K562 treated with DMSO at 1 percent for 4 hours (cell line): ENCODE data around the gene KISS1R. TPM values are rescaled to one million over a fixed set of nuclear protein-coding genes. Genes with fewer than 3 reads are reported as not detected.

Experiments used
- total RNA-seq: library from RNA; unstranded; fragments of 300-600 nt; gene quantifications from 2 replicates; pipeline ENCODE4 v1.2.3, GENCODE V29; 2022; ENCODE audit not compliant: insufficient read depth

The KISS1R gene
- total RNA-seq = 3.7 and 5.8 TPM in 2 replicates

GRCh38 chr19:917323-918151 is at the start of gene KISS1R:
KISS1R (plus strand) TSS chr19:917333; CDS start chr19:917503, 170 bp downstream.

DNA sequence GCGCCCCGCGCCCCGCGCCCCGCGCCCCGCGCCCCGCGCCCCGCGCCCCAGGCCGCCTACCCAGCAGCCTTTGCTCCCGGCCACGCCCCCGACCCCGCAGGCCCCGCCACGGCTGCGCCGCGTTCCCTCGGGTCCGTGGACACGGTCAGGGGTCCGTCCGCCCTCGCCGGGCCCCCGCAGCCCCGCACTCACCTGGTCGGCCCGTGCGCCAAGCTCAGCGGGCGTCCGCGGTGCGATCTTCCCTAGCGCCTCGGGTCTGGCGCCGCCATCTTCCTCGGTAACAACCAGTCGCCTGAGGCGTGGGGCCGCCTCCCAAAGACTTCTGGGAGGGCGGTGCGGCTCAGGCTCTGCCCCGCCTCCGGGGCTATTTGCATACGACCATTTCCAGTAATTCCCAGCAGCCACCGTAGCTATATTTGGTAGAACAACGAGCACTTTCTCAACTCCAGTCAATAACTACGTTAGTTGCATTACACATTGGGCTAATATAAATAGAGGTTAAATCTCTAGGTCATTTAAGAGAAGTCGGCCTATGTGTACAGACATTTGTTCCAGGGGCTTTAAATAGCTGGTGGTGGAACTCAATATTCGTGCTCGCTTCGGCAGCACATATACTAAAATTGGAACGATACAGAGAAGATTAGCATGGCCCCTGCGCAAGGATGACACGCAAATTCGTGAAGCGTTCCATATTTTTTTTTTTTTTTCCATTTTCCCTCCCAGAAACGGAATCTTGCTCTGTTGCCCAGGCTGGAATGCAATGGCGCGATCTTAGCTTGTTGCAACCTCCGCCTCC is 24.0 kb upstream of the KISS1R start, which contains the start of the genes MED16 and RNU6-9:
Gene MED16 (minus strand): TSS at position 294 of the 796 bp plus-strand sequence. CDS start 2,056 bp downstream, outside the sequence.
Gene RNU6-9 (plus strand): TSS at position 591 of the 796 bp plus-strand sequence.

DNA sequence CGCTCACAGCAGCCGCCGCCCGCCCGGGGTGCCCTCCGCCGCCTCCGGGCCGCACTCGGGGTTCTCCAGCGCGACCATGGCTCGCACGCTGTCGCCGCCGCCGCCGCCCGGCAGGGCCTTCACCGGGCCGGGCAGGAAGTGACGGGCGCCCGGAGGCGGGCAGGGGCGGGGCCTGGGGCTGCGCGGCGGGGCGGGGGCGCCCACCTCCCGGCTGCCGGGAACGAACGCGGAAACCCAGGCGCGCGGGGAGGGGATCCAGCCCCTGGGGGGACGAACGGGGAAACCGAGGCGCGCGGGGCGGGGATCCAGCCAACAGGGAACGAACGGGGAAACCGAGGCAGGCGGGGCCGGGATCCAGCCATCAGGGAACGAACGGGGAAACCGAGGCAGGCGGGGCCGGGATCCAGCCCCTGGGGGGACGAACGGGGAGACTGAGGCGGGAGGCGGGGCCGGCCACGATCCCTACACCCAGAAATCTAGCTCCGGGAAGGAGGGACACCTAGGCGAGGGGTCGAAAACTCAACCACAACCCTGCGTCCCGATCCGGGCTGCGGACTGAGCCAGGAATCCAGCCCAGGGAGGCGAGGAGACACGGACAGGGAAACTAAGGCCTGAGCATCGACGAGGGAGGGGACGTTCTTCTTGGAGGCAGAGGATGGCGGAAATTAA is 3.9 kb upstream of the KISS1R start, which contains the start of gene R3HDM4:
Gene R3HDM4 (minus strand): TSS at position 140 of the 669 bp plus-strand sequence. CDS start 62 bp downstream, at position 78.

GRCh38 chr19:925526-926322 is 8.6 kb downstream of the KISS1R start, which contains the start of gene ARID3A:
ARID3A (plus strand) TSS chr19:926035; CDS start chr19:929529, 3,494 bp downstream.

Other genes starting within 250 kb of the KISS1R start
- gene FSTL3, start 240.9 kb upstream of the KISS1R start, total RNA-seq = 4.9 and 8.9 TPM in 2 replicates
- 55.9 and 66.7 TPM in 2 replicates for gene PRSS57, start 221.9 kb upstream of the KISS1R start, total RNA-seq
- 12.2 and 17.7 TPM in 2 replicates for gene PALM, start 208.4 kb upstream of the KISS1R start, total RNA-seq
- gene MISP, start 166.2 kb upstream of the KISS1R start, total RNA-seq = not detected in 2 replicates
- 358 and 442 TPM in 2 replicates for gene PTBP1, start 119.9 kb upstream of the KISS1R start, total RNA-seq
- 86.2 and 97.2 TPM in 2 replicates for gene PLPPR3, start 95.4 kb upstream of the KISS1R start, total RNA-seq
- 2.0 and 4.1 TPM in 2 replicates for gene AZU1, start 89.5 kb upstream of the KISS1R start, total RNA-seq
- 4.7 and 5.0 TPM in 2 replicates for gene PRTN3, start 76.3 kb upstream of the KISS1R start, total RNA-seq
- not detected in 2 replicates for gene ELANE, start 65.0 kb upstream of the KISS1R start, total RNA-seq
- gene CFD, start 57.7 kb upstream of the KISS1R start, total RNA-seq = 44.6 and 62.6 TPM in 2 replicates
- 29.7 and 43.4 TPM in 2 replicates for gene MED16, start 24.1 kb upstream of the KISS1R start, total RNA-seq
- not detected in 2 replicates for gene RNU6-9, start 23.8 kb upstream of the KISS1R start, total RNA-seq
- 152 and 154 TPM in 2 replicates for gene R3HDM4, start 4.1 kb upstream of the KISS1R start, total RNA-seq
- gene ARID3A, start 8.7 kb downstream of the KISS1R start, total RNA-seq = 40.2 and 46.0 TPM in 2 replicates
- 69.4 and 76.6 TPM in 2 replicates for gene WDR18, start 67.0 kb downstream of the KISS1R start, total RNA-seq
- 0.75 and 0.97 TPM in 2 replicates for gene GRIN3B, start 83.1 kb downstream of the KISS1R start, total RNA-seq
- 198 and 255 TPM in 2 replicates for gene TMEM259, start 103.8 kb downstream of the KISS1R start, total RNA-seq
- gene RNU6-2, start 104.2 kb downstream of the KISS1R start, total RNA-seq = not detected in 2 replicates
- gene CNN2, start 109.3 kb downstream of the KISS1R start, total RNA-seq = 117 and 118 TPM in 2 replicates
- 41.5 and 58.2 TPM in 2 replicates for gene ABCA7, start 122.8 kb downstream of the KISS1R start, total RNA-seq
- 21.6 and 27.0 TPM in 2 replicates for gene ARHGAP45, start 149.8 kb downstream of the KISS1R start, total RNA-seq
- 205 and 214 TPM in 2 replicates for gene POLR2E, start 178.0 kb downstream of the KISS1R start, total RNA-seq
- gene GPX4, start 186.7 kb downstream of the KISS1R start, total RNA-seq = 870 and 876 TPM in 2 replicates